CD4-positive, alpha-beta memory T cell (primary cell): ENCODE measurements around the gene THSD7A. TPM values are rescaled to one million over a fixed set of nuclear protein-coding genes. Genes with fewer than 3 reads are reported as not detected.

Experiments
- CTCF ChIA-PET: fragments of 350-600 bp; sonication (Branson Sonifier 250); formaldehyde crosslinking; loops from one replicate; lab custom pipeline; 2021; ENCODE audit warnings: inconsistent platforms; ENCODE audit not compliant: partially characterized antibody; lab: Charles Lee
- POLR2A ChIA-PET: fragments of 350-600 bp; sonication (Branson Sonifier 250); formaldehyde crosslinking; loops from one replicate; lab custom pipeline; 2021; ENCODE audit not compliant: partially characterized antibody; lab: Charles Lee
- DNase-seq, 5 donors: peaks; one replicate each; pipeline versions ENCODE4 v3.0.0 to v3.0.0-alpha.2; 2020 to 2022; ENCODE audit warnings: mixed read lengths in 1 of 5
- H3K27ac ChIP-seq: one replicate; pipeline ENCODE4 v1.7.0; 2013; ENCODE audit warnings: low read depth, low read length
- H3K27me3 ChIP-seq: 2 replicates; pipeline ENCODE4 v1.7.0; 2013; ENCODE audit warnings: mild to moderate bottlenecking, low read length, moderate library complexity; ENCODE audit not compliant: insufficient read depth
- H3K36me3 ChIP-seq: 2 replicates; pipeline ENCODE4 v1.7.0; 2013; ENCODE audit warnings: mild to moderate bottlenecking, low read length, moderate library complexity; ENCODE audit not compliant: insufficient read depth
- H3K4me1 ChIP-seq: 2 replicates; pipeline ENCODE4 v1.7.0; 2013; ENCODE audit warnings: mild to moderate bottlenecking, low read length, moderate library complexity; ENCODE audit not compliant: insufficient read depth
- H3K4me3 ChIP-seq, 2 donors: one replicate each; pipeline ENCODE4 v1.7.0; 2013; ENCODE audit warnings: low read length in 2 of 2, mild to moderate bottlenecking in 1 of 2
- H3K9me3 ChIP-seq, 2 donors: one replicate each; pipeline ENCODE4 v1.7.0; 2013; ENCODE audit warnings: low read length in 2 of 2, control low read depth in 1 of 2; ENCODE audit not compliant: control insufficient read depth in 1 of 2
- H3K27ac Mint-ChIP-seq, 7 donors: one replicate each; pipeline ENCODE4 v1.8.0; 2020 to 2021; ENCODE audit warnings: mixed read lengths in 7 of 7, mild to moderate bottlenecking in 6 of 7, inconsistent platforms in 3 of 7, moderate library complexity in 3 of 7
- H3K27me3 Mint-ChIP-seq, 2 donors: one replicate each; pipeline ENCODE4 v1.8.0; 2020 to 2021; ENCODE audit warnings: mixed read lengths in 2 of 2
- H3K36me3 Mint-ChIP-seq, 2 donors: one replicate each; pipeline ENCODE4 v1.8.0; 2020 to 2021; ENCODE audit warnings: mixed read lengths in 2 of 2, inconsistent platforms in 1 of 2, mild to moderate bottlenecking in 1 of 2
- H3K4me1 Mint-ChIP-seq, 4 donors: one replicate each; pipeline ENCODE4 v1.8.0; 2020 to 2021; ENCODE audit warnings: mixed read lengths in 4 of 4, mild to moderate bottlenecking in 1 of 4
- H3K4me3 Mint-ChIP-seq, 8 donors: one replicate each; pipeline ENCODE4 v1.8.0; 2020 to 2021; ENCODE audit warnings: mixed read lengths in 8 of 8, mild to moderate bottlenecking in 7 of 8, moderate library complexity in 6 of 8, inconsistent platforms in 3 of 8
- H3K9me3 Mint-ChIP-seq, 8 donors: one replicate each; pipeline ENCODE4 v1.8.0; 2020 to 2021; ENCODE audit warnings: mixed read lengths in 8 of 8, mild to moderate bottlenecking in 5 of 8, inconsistent platforms in 3 of 8, moderate library complexity in 1 of 8
- intact Hi-C: fragments of 100-400 bp; cut with micrococcal nuclease; formaldehyde crosslinking; loops from one replicate; pipeline ENCODE4 v1.15.1; 2023
- polyA plus RNA-seq, 2 donors: library from polyadenylated mRNA; unstranded; fragments of 300-500 nt; fragmentation: Illumina TruSeq; gene quantifications; one replicate each; pipeline ENCODE4 v1.2.3, GENCODE V29; 2021
- total RNA-seq, 2 experiments: library from RNA; stranded (reverse); gene quantifications; one replicate each; pipeline ENCODE4 v1.2.3, GENCODE V29; 2021

Gene THSD7A
- total and polyA plus RNA-seq, 4 experiments from 2014 or later, result not detected

GRCh38 chr7:11786186-11786585 lies 45.8 kb downstream of the THSD7A start:
- H3K27ac Mint-ChIP-seq, result no peak overlapping the region
- H3K27me3 ChIP-seq, result no peaks in the 10 kb centered on the region
- H3K27me3 Mint-ChIP-seq, result no peaks in the 10 kb centered on the region
- no peak for DNase-seq
- H3K9me3 ChIP-seq, result no peaks in the 10 kb centered on the region
- H3K4me3 Mint-ChIP-seq, result no peak overlapping the region
- intact Hi-C loops, result no loop called here
- H3K36me3 Mint-ChIP-seq, result no peaks in the 10 kb centered on the region
- no peaks in the 10 kb centered on the region for H3K4me1 Mint-ChIP-seq
- ChIA-PET CTCF (no interaction called here), POLR2A (no interaction called here)
- H3K9me3 Mint-ChIP-seq, result peaks cover 0 to 3% (median 0%) of the 10 kb centered on the region in 8 donors
- H3K27ac ChIP-seq, result no peak overlapping the region
- no peaks in the 10 kb centered on the region for H3K4me1 ChIP-seq
- H3K4me3 ChIP-seq, result no peak overlapping the region
- no peaks in the 10 kb centered on the region for H3K36me3 ChIP-seq

- Histone ChIP-seq H3K9me3 (no peaks in the 10 kb centered on the region), H3K4me1 (no peaks in the 10 kb centered on the region), H3K27me3 (no peaks in the 10 kb centered on the region), H3K27ac (no peak overlapping the region), H3K4me3 (no peak overlapping the region), H3K36me3 (no peaks in the 10 kb centered on the region)
- Mint-ChIP-seq H3K36me3 (no peaks in the 10 kb centered on the region), H3K4me3 (no peak overlapping the region), H3K9me3 (peaks cover 0 to 6% (median 0%) of the 10 kb centered on the region in 8 donors), H3K4me1 (no peaks in the 10 kb centered on the region), H3K27me3 (no peaks in the 10 kb centered on the region), H3K27ac (no peak overlapping the region)
- DNase-seq, result no peak
- POLR2A ChIA-PET, result no interaction called here
- CTCF ChIA-PET, result no interaction called here
- intact Hi-C loops, result no loop called here
These were observed 47.0 kb downstream of the THSD7A start for GRCh38 chr7:11784769-11785536.

- Mint-ChIP-seq H3K4me3 (no peak overlapping the region), H3K36me3 (no peaks in the 10 kb centered on the region), H3K4me1 (no peaks in the 10 kb centered on the region), H3K9me3 (peaks cover 0 to 5% (median 0%) of the 10 kb centered on the region in 8 donors), H3K27me3 (no peaks in the 10 kb centered on the region), H3K27ac (no peak overlapping the region)
- DNase-seq, result no peak
- Histone ChIP-seq H3K36me3 (no peaks in the 10 kb centered on the region), H3K9me3 (no peaks in the 10 kb centered on the region), H3K27me3 (no peaks in the 10 kb centered on the region), H3K4me1 (no peaks in the 10 kb centered on the region), H3K4me3 (no peak overlapping the region), H3K27ac (no peak overlapping the region)
- ChIA-PET CTCF (no interaction called here), POLR2A (no interaction called here)
- intact Hi-C loops, result no loop called here
These were observed 51.9 kb downstream of the THSD7A start for GRCh38 chr7:11779864-11780674.

- H3K9me3 ChIP-seq, result no peaks in the 10 kb centered on the region
- intact Hi-C loops, result no loop called here
- no peak for DNase-seq
- no peaks in the 10 kb centered on the region for H3K36me3 Mint-ChIP-seq
- H3K9me3 Mint-ChIP-seq, result peaks cover 0 to 3% (median 0%) of the 10 kb centered on the region in 8 donors
- no peak overlapping the region for H3K27ac Mint-ChIP-seq
- no peak overlapping the region for H3K4me3 Mint-ChIP-seq
- POLR2A ChIA-PET, result no interaction called here
- no peaks in the 10 kb centered on the region for H3K36me3 ChIP-seq
- no peaks in the 10 kb centered on the region for H3K27me3 ChIP-seq
- H3K4me1 ChIP-seq, result no peaks in the 10 kb centered on the region
- H3K27me3 Mint-ChIP-seq, result peaks cover 0 to 1% of the 10 kb centered on the region in 2 donors
- no peak overlapping the region for H3K27ac ChIP-seq
- no peaks in the 10 kb centered on the region for H3K4me1 Mint-ChIP-seq
- H3K4me3 ChIP-seq, result no peak overlapping the region
- CTCF ChIA-PET, result no interaction called here
These were observed 56.0 kb downstream of the THSD7A start for GRCh38 chr7:11776039-11776438.

- Mint-ChIP-seq H3K36me3 (no peaks in the 10 kb centered on the region), H3K4me3 (no peak overlapping the region), H3K27ac (no peak overlapping the region), H3K27me3 (peaks cover 0 to 1% of the 10 kb centered on the region in 2 donors), H3K9me3 (peaks cover 0 to 3% (median 0%) of the 10 kb centered on the region in 8 donors), H3K4me1 (no peaks in the 10 kb centered on the region)
- no peak for DNase-seq
- intact Hi-C loops, result no loop called here
- ChIA-PET POLR2A (no interaction called here), CTCF (no interaction called here)
- Histone ChIP-seq H3K36me3 (no peaks in the 10 kb centered on the region), H3K27ac (no peak overlapping the region), H3K4me1 (no peaks in the 10 kb centered on the region), H3K9me3 (no peaks in the 10 kb centered on the region), H3K4me3 (no peak overlapping the region), H3K27me3 (no peaks in the 10 kb centered on the region)
These were observed 56.6 kb downstream of the THSD7A start for GRCh38 chr7:11775401-11775800.

- no peaks in the 10 kb centered on the region for H3K36me3 Mint-ChIP-seq
- no peaks in the 10 kb centered on the region for H3K4me1 Mint-ChIP-seq
- ChIA-PET POLR2A (no interaction called here), CTCF (no interaction called here)
- H3K27ac Mint-ChIP-seq, result no peak overlapping the region
- H3K9me3 Mint-ChIP-seq, result peaks cover 0 to 4% (median 0%) of the 10 kb centered on the region in 8 donors
- Histone ChIP-seq H3K27me3 (no peaks in the 10 kb centered on the region), H3K27ac (no peak overlapping the region), H3K4me1 (no peaks in the 10 kb centered on the region), H3K4me3 (no peak overlapping the region), H3K9me3 (no peaks in the 10 kb centered on the region), H3K36me3 (no peaks in the 10 kb centered on the region)
- intact Hi-C loops, result no loop called here
- DNase-seq, result no peak
- H3K4me3 Mint-ChIP-seq, result no peak overlapping the region
- H3K27me3 Mint-ChIP-seq, result peaks cover 0 to 1% of the 10 kb centered on the region in 2 donors
These were observed 63.7 kb downstream of the THSD7A start for GRCh38 chr7:11768263-11768662.

- Mint-ChIP-seq H3K9me3 (peaks cover 0 to 4% (median 0%) of the 10 kb centered on the region in 8 donors), H3K4me1 (no peaks in the 10 kb centered on the region), H3K36me3 (no peaks in the 10 kb centered on the region), H3K27ac (no peak overlapping the region), H3K4me3 (no peak overlapping the region), H3K27me3 (peaks cover 0 to 1% of the 10 kb centered on the region in 2 donors)
- Histone ChIP-seq H3K9me3 (no peaks in the 10 kb centered on the region), H3K27me3 (no peaks in the 10 kb centered on the region), H3K36me3 (no peaks in the 10 kb centered on the region), H3K4me1 (no peaks in the 10 kb centered on the region), H3K27ac (no peak overlapping the region), H3K4me3 (no peak overlapping the region)
- ChIA-PET CTCF (no interaction called here), POLR2A (no interaction called here)
- no peak for DNase-seq
- intact Hi-C loops, result no loop called here
These were observed 64.8 kb downstream of the THSD7A start for GRCh38 chr7:11767148-11767547.
